Thyroid gland (tissue), 4 donors: ENCODE data around the gene CRYAB. TPM values are rescaled to one million over a fixed set of nuclear protein-coding genes. Genes with fewer than 3 reads are reported as not detected.
A peak's percentile ranks its signal among the peaks of the same experiment; 100 is the strongest.

Experiments used
- DNase-seq, 2 donors: peaks; one replicate each; pipeline ENCODE4 v3.0.0-alpha.2; 2019
- H3K27ac ChIP-seq, 3 donors: fragments of 200-600 bp; sonication (generic); 1 replicate in 2 of 3; 2 replicates in 1 of 3; pipeline ENCODE4 v1.5.1; 2016 to 2019; ENCODE audit warnings: mild to moderate bottlenecking in 1 of 3, moderate library complexity in 1 of 3
- H3K27me3 ChIP-seq: fragments of 200-600 bp; sonication (generic); one replicate; pipeline ENCODE4 v1.5.1; 2019
- H3K36me3 ChIP-seq, 2 donors: fragments of 200-600 bp; sonication (generic); one replicate each; pipeline ENCODE4 v1.5.1; 2016 to 2019
- H3K4me1 ChIP-seq, 2 donors: fragments of 200-600 bp; sonication (generic); one replicate each; pipeline ENCODE4 v1.5.1; 2017 to 2019
- H3K4me3 ChIP-seq, 3 donors: fragments of 200-600 bp; sonication (generic); replicated peaks in 1 of 3; 1 replicate in 2 of 3; 2 replicates in 1 of 3; pipeline ENCODE4 v1.5.1; 2016; ENCODE audit warnings: mild to moderate bottlenecking in 1 of 3
- H3K9me3 ChIP-seq: fragments of 200-600 bp; sonication (generic); one replicate; pipeline ENCODE4 v1.5.1; 2017
- POLR2A ChIP-seq, 2 donors: fragments of 450-650 bp; IDR thresholded peaks; one replicate each; pipeline ENCODE4 v1.6.1; 2017; ENCODE audit warnings: antibody characterized with exemption in 2 of 2, mild to moderate bottlenecking in 2 of 2, moderate library complexity in 1 of 2
- WGBS, 2 donors: methylation state at CpG; one replicate each; pipeline ENCODE4 v1.1.5; 2017; 5-methylcytosine and 5-hydroxymethylcytosine counted together
- intact Hi-C: fragments of 100-400 bp; cut with DNase I; formaldehyde crosslinking; loops from one replicate; pipeline ENCODE4 v1.15.1; 2023
- total RNA-seq, 4 donors: library from RNA; depleted of rRNA; stranded (reverse); fragments of >200 nt; gene quantifications; one replicate each; pipeline ENCODE4 v1.2.3, GENCODE V29; 2016
- TF ChIP-seq, protein P1 (sequence below), 6 experiments: fragments of 200-600 bp in 3 of 6; fragments of 450-650 bp in 3 of 6; sonication (generic) in 3 of 6; IDR thresholded peaks; one replicate each; pipeline ENCODE4 v1.5.1; 2016 to 2019; ENCODE audit warnings: antibody characterized with exemption in 6 of 6, mild to moderate bottlenecking in 2 of 6, inconsistent platforms in 1 of 6, moderate library complexity in 1 of 6

CRYAB gene
- total RNA-seq, 4 donors from 2014 or later, result 174 to 350 (median 250) TPM

DNA sequence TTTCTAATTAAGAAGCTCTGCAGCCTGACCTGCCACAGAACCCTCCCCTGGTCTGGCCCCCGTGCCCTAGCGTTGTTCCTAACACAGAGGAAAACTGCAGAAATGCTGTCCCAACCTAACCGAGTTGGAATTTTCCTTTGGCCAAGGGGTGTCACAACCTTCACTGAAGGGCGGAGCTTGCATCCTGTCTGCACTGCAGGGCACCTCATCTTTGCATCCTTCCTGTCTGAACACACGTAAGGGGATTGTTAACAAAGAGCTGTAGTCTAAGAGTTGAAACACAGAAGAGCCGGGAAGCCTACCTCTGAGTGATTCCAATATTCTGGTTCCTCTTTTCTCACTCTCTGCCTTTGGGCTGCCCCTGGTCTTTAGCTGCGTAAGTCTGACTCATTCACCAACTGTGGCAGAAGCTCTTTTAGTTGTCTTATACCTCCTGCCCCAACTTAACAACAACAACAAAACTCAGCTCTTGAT lies 27.2 kb upstream of the CRYAB start:
- 52 to 60% methylated on average over 7 of the region's 7 CpGs for WGBS, 2 donors
- intact Hi-C loops, result loop anchor here (5.0 kb wide), 1 partner anchor 39 kb away; no protein-coding TSS in a partner anchor
- Histone ChIP-seq H3K4me3 (no peak overlapping the region), H3K27me3 (no peaks in the 10 kb centered on the region), H3K4me1 (peaks cover 25 to 44% of the 10 kb centered on the region in 2 donors), H3K36me3 (no peaks in the 10 kb centered on the region), H3K9me3 (no peaks in the 10 kb centered on the region), H3K27ac (peak overlapping the region; percentile 40 to 91 (median 86))
- no peak for TF ChIP-seq POLR2A (IDR thresholded peaks at IDR 0.05)
- TF ChIP-seq, protein P1, sequence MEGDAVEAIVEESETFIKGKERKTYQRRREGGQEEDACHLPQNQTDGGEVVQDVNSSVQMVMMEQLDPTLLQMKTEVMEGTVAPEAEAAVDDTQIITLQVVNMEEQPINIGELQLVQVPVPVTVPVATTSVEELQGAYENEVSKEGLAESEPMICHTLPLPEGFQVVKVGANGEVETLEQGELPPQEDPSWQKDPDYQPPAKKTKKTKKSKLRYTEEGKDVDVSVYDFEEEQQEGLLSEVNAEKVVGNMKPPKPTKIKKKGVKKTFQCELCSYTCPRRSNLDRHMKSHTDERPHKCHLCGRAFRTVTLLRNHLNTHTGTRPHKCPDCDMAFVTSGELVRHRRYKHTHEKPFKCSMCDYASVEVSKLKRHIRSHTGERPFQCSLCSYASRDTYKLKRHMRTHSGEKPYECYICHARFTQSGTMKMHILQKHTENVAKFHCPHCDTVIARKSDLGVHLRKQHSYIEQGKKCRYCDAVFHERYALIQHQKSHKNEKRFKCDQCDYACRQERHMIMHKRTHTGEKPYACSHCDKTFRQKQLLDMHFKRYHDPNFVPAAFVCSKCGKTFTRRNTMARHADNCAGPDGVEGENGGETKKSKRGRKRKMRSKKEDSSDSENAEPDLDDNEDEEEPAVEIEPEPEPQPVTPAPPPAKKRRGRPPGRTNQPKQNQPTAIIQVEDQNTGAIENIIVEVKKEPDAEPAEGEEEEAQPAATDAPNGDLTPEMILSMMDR (IDR thresholded peaks at IDR 0.05), result no peak
- DNase-seq, result no peak

DNA sequence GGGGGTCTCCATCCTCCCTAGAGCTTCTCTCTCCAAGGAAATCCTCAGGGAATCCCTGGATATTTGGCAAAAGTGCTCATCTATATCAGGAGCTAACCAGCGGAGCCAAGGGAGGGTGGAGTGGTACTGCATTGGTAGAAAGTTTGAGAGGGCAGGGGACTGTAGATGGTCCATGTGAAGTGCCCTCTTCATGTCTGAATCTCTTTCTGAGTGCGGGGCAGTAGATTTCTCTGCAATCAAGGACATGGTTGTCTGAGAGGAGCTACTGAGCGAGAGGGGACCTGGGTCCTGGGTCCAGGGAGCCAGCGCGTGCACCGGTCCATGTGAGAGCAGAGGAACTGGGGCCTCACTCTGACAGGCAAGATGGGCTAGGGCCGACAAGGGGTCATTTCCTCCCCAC lies 26.3 kb upstream of the CRYAB start:
- WGBS, 2 donors, result 70 to 74% methylated on average over 7 of the region's 7 CpGs
- H3K27ac ChIP-seq, result peak overlapping the region in 2 of 3 donors; percentile 86 to 91
- no peak for DNase-seq
- TF ChIP-seq, protein P1 (IDR thresholded peaks at IDR 0.05), result no peak
- TF ChIP-seq POLR2A (IDR thresholded peaks at IDR 0.05), result no peak
- intact Hi-C loops, result loop anchor here (5.0 kb wide), 1 partner anchor 39 kb away; no protein-coding TSS in a partner anchor
- H3K4me1 ChIP-seq, result peaks cover 24 to 43% of the 10 kb centered on the region in 2 donors
- H3K36me3 ChIP-seq, result no peaks in the 10 kb centered on the region
- no peaks in the 10 kb centered on the region for H3K9me3 ChIP-seq
- H3K27me3 ChIP-seq, result no peaks in the 10 kb centered on the region
- peak overlapping the region in 1 of 3 donors; percentile 59 for H3K4me3 ChIP-seq

DNA sequence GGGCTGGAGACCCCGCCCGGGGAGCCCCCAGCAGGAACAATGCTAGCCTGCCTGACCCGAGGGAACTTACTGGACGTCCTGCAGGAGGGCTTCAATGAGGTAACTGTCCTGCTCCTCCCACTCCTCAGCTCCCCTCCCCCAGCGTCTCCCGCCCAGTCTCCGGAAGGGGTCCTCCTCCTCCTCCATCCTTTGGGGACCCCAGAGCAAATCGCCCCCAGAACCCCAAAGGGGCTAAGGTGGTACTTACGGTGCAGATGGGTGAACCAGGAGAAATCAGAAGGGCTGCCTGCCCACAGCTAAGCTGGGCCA lies 25.8 kb upstream of the CRYAB start:
- no peaks in the 10 kb centered on the region for H3K9me3 ChIP-seq
- no peaks in the 10 kb centered on the region for H3K36me3 ChIP-seq
- H3K27ac ChIP-seq, result peak overlapping the region; percentile 27 to 91 (median 86)
- no peaks in the 10 kb centered on the region for H3K27me3 ChIP-seq
- 17 to 25% methylated on average over 6 to 9 of the region's 9 CpGs for WGBS, 2 donors
- DNase-seq, result no peak
- peaks cover 24 to 43% of the 10 kb centered on the region in 2 donors for H3K4me1 ChIP-seq
- intact Hi-C loops, result loop anchor here (5.0 kb wide), 1 partner anchor 40 kb away; no protein-coding TSS in a partner anchor
- TF ChIP-seq POLR2A (IDR thresholded peaks at IDR 0.05), result peak in 1 of 2 donors; percentile 12
- TF ChIP-seq, protein P1 (IDR thresholded peaks at IDR 0.05), result no peak
- H3K4me3 ChIP-seq, result peak overlapping the region in 2 of 3 donors; percentile 32 to 59

DNA sequence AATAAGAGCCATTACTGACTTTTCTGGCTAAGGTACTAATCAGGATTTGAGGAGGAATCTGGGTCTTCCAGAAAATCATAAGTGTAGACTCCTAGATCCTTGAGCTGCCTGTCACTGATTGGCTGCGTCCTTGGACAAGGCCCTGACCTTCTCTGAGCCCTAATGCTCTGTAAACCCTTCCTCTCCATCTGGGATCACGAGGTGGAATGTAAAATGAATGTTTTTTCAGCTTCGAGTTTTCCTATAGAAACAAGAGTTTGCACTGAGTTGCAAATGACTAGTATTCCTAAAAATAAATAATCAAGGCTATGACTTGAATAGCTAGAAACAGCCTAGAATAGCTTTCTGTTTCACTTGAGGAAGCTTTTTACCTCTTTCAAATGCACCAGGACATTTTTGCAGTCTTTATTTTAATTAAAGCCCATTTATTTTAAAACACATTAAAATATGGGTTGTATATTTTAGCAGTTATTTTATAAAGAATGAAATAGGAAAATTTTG lies 24.5 kb upstream of the CRYAB start:
- Histone ChIP-seq H3K36me3 (no peaks in the 10 kb centered on the region), H3K4me3 (no peak overlapping the region), H3K27me3 (no peaks in the 10 kb centered on the region), H3K9me3 (no peaks in the 10 kb centered on the region), H3K4me1 (peaks cover 24 to 48% of the 10 kb centered on the region in 2 donors), H3K27ac (peak overlapping the region; percentile 56 to 91 (median 86))
- no peak for DNase-seq
- WGBS, 2 donors, result 55 to 58% methylated on average over 3 of the region's 3 CpGs
- TF ChIP-seq POLR2A (IDR thresholded peaks at IDR 0.05), result no peak
- TF ChIP-seq, protein P1 (IDR thresholded peaks at IDR 0.05), result no peak
- intact Hi-C loops, result loop anchor here (5.0 kb wide), 1 partner anchor 41 kb away; no protein-coding TSS in a partner anchor

DNA sequence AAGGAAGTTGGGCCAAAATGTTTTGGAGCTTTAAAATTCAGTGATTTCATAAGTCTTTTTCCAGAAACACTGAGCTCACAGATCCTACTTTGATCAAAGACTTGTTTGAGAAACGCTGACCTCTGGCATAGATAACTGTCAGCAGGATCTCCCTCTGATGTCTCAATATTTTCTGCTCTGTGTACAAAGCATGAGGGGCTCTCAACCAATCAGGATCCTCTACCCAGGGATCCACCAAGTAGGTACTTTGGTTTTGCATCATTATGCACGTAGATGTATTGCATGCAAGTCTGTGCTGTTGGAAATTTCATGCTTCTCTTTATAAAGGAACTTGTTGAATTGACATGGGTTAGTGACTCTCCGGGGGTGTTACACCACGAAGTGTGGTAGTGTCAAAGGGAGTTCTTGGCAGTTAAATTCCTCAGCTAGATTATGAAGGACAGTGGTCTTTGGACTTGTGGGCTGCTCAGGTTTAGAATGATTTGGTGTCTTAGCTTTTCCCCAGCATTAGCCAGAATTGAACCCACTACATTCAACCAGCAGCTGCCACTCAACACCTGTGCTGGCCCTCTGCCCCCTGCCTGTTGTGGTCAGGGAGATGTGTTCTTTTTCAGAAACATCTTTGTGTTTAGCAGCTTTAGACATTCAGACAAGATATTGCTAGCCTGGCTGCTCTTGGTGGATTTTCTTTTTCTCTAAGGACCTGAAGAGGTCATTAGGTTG lies 23.9 kb upstream of the CRYAB start:
- Histone ChIP-seq H3K4me3 (no peak overlapping the region), H3K27me3 (no peaks in the 10 kb centered on the region), H3K27ac (peak overlapping the region; percentile 56 to 91 (median 86)), H3K4me1 (peaks cover 24 to 48% of the 10 kb centered on the region in 2 donors), H3K36me3 (no peaks in the 10 kb centered on the region), H3K9me3 (no peaks in the 10 kb centered on the region)
- 28 to 33% methylated on average over 4 of the region's 4 CpGs for WGBS, 2 donors
- no peak for TF ChIP-seq POLR2A (IDR thresholded peaks at IDR 0.05)
- TF ChIP-seq, protein P1 (IDR thresholded peaks at IDR 0.05), result no peak
- intact Hi-C loops, result loop anchor here (5.0 kb wide), 1 partner anchor 42 kb away; no protein-coding TSS in a partner anchor
- DNase-seq, result no peak
